PFSK-1 (cell line): ENCODE data around the gene NEB.

ENCODE experiments used
- POLR2AphosphoS5 ChIP-seq: IDR thresholded peaks from 2 replicates; pipeline ENCODE4 v1.6.1; 2012; ENCODE audit warnings: low read depth, mild to moderate bottlenecking, control low read depth, low read length, moderate library complexity
- REST ChIP-seq, 2 experiments: IDR thresholded peaks; 2 replicates each; pipeline versions ENCODE4 v1.6.1 to v1.8.0; 2011 to 2012; ENCODE audit warnings: low read depth in 2 of 2, low read length in 2 of 2, control low read depth in 1 of 2, inconsistent platforms in 1 of 2, mild to moderate bottlenecking in 1 of 2, moderate library complexity in 1 of 2; ENCODE audit not compliant: insufficient read depth in 1 of 2
- SIN3A ChIP-seq: IDR thresholded peaks from 2 replicates; pipeline ENCODE4 v1.6.1; 2012; ENCODE audit warnings: mild to moderate bottlenecking, low read length, moderate library complexity, borderline replicate concordance; ENCODE audit not compliant: insufficient read depth
- TAF1 ChIP-seq: IDR thresholded peaks from 2 replicates; pipeline ENCODE4 v1.6.1; 2012; ENCODE audit warnings: low read length, control low read depth, borderline replicate concordance; ENCODE audit not compliant: insufficient read depth

GRCh38 chr2:151627353-151627752 lies 106.9 kb downstream of the NEB start:
- no peak for TF ChIP-seq SIN3A
- no peak for TF ChIP-seq POLR2AphosphoS5
- TF ChIP-seq REST (IDR thresholded peaks at IDR 0.05; ENCODE audit: insufficient read depth in 1 of 2, low read depth in 2 of 2, low read length in 2 of 2), result no peak
- TF ChIP-seq TAF1, result no peak
